Lung microvascular endothelial cell (primary cell): ENCODE measurements around the gene MLF2. TPM values are rescaled to one million over a fixed set of nuclear protein-coding genes. Genes with fewer than 3 reads are reported as not detected.

ENCODE experiments used
- total RNA-seq: library from RNA; depleted of rRNA; stranded (reverse); fragments of >200 nt; gene quantifications from 2 replicates; pipeline ENCODE4 v1.2.1, GENCODE V29; 2014

MLF2 gene
- total RNA-seq, 1 donor from 2014 or later = 69.8 TPM

Other genes starting within 250 kb of the MLF2 start
- gene GAPDH, start 218.6 kb downstream of the MLF2 start, total RNA-seq = 3,072 and 3,739 TPM in 2 replicates
- gene IFFO1, start 197.1 kb downstream of the MLF2 start, total RNA-seq = 6.3 and 8.5 TPM in 2 replicates
- 7.4 and 11.7 TPM in 2 replicates for gene NOP2, start 184.8 kb downstream of the MLF2 start, total RNA-seq
- gene CHD4, start 145.8 kb downstream of the MLF2 start, total RNA-seq = 155 and 187 TPM in 2 replicates
- gene LPAR5, start 117.2 kb downstream of the MLF2 start, total RNA-seq = not detected in 2 replicates
- 0.20 and 0.22 TPM in 2 replicates for gene ACRBP, start 105.7 kb downstream of the MLF2 start, total RNA-seq
- gene ING4, start 90.0 kb downstream of the MLF2 start, total RNA-seq = 34.4 and 44.0 TPM in 2 replicates
- gene ZNF384, start 63.8 kb downstream of the MLF2 start, total RNA-seq = 6.3 and 8.5 TPM in 2 replicates
- not detected in 2 replicates for gene PIANP, start 52.3 kb downstream of the MLF2 start, total RNA-seq
- 28.3 and 43.5 TPM in 2 replicates for gene COPS7A, start 29.1 kb downstream of the MLF2 start, total RNA-seq
- gene PTMS, start 13.2 kb upstream of the MLF2 start, total RNA-seq = 45.1 and 56.0 TPM in 2 replicates
- 0.20 and 0.22 TPM in 2 replicates for gene LAG3, start 19.4 kb upstream of the MLF2 start, total RNA-seq
- gene CD4, start 36.4 kb upstream of the MLF2 start, total RNA-seq = not detected in 2 replicates
- 0.20 and 0.87 TPM in 2 replicates for gene GPR162, start 68.7 kb upstream of the MLF2 start, total RNA-seq
- gene P3H3, start 75.3 kb upstream of the MLF2 start, total RNA-seq = 12.9 and 25.7 TPM in 2 replicates
- 0.22 and 0.40 TPM in 2 replicates for gene GNB3, start 87.8 kb upstream of the MLF2 start, total RNA-seq
- 3.4 and 8.9 TPM in 2 replicates for gene CDCA3, start 98.1 kb upstream of the MLF2 start, total RNA-seq
- gene USP5, start 99.0 kb upstream of the MLF2 start, total RNA-seq = 57.9 and 59.9 TPM in 2 replicates
- 958 and 967 TPM in 2 replicates for gene TPI1, start 114.4 kb upstream of the MLF2 start, total RNA-seq
- gene SPSB2, start 120.2 kb upstream of the MLF2 start, total RNA-seq = 2.2 and 4.2 TPM in 2 replicates
- 1.5 and 3.4 TPM in 2 replicates for gene LRRC23, start 151.7 kb upstream of the MLF2 start, total RNA-seq
- 0.99 and 1.7 TPM in 2 replicates for gene ENO2, start 161.4 kb upstream of the MLF2 start, total RNA-seq
- gene ATN1, start 174.8 kb upstream of the MLF2 start, total RNA-seq = 3.9 and 7.7 TPM in 2 replicates
- gene RNU7-1, start 190.7 kb upstream of the MLF2 start, total RNA-seq = not detected in 2 replicates
- 130 and 240 TPM in 2 replicates for gene C12orf57, start 190.9 kb upstream of the MLF2 start, total RNA-seq
- 2.2 and 3.2 TPM in 2 replicates for gene PTPN6, start 198.2 kb upstream of the MLF2 start, total RNA-seq
- gene PHB2, start 217.5 kb upstream of the MLF2 start, total RNA-seq = 124 and 150 TPM in 2 replicates
- gene EMG1, start 217.8 kb upstream of the MLF2 start, total RNA-seq = 20.3 and 22.8 TPM in 2 replicates